Dendritic cell treated with granulocyte-macrophage colony-stimulating factor and Interleukin-4, amounts not matched to agents 40 ng/mL and 50 ng/mL, for 4 days (primary cell): ENCODE measurements around the gene CAPN2.
A peak's percentile ranks its signal among the peaks of the same experiment; 100 is the strongest.
"Not testable (repeated sequence)": the region's sequence is repeated elsewhere in the genome, so short reads cannot be mapped to it uniquely, and the experiment has no call there.

ENCODE experiments used
- H3K27ac Mint-ChIP-seq: one replicate; pipeline ENCODE4 v1.8.0; 2022; ENCODE audit warnings: mild to moderate bottlenecking, mixed read lengths
- H3K27me3 Mint-ChIP-seq: one replicate; pipeline ENCODE4 v1.8.0; 2022; ENCODE audit warnings: mild to moderate bottlenecking, mixed read lengths
- H3K36me3 Mint-ChIP-seq: one replicate; pipeline ENCODE4 v1.8.0; 2022; ENCODE audit warnings: low read depth, mixed read lengths
- H3K4me1 Mint-ChIP-seq: one replicate; pipeline ENCODE4 v1.8.0; 2022; ENCODE audit warnings: low read depth, mixed read lengths
- H3K4me3 Mint-ChIP-seq: one replicate; pipeline ENCODE4 v1.8.0; 2022; ENCODE audit warnings: mild to moderate bottlenecking, moderate library complexity, mixed read lengths
- H3K9me3 Mint-ChIP-seq: one replicate; pipeline ENCODE4 v1.8.0; 2022; ENCODE audit warnings: mixed read lengths
- intact Hi-C: fragments of 100-400 bp; cut with micrococcal nuclease; formaldehyde crosslinking; loops from one replicate; pipeline ENCODE4 v1.15.0; 2022

Gene CAPN2

GRCh38 chr1:223730479-223731132 lies 18.3 kb downstream of the CAPN2 start:
- H3K27me3 Mint-ChIP-seq, result no peaks in the 10 kb centered on the region
- peaks cover 87% of the 10 kb centered on the region for H3K36me3 Mint-ChIP-seq
- H3K9me3 Mint-ChIP-seq, result no peaks in the 10 kb centered on the region
- peaks cover 78% of the 10 kb centered on the region for H3K4me1 Mint-ChIP-seq
- intact Hi-C loops, result no loop called here
- peak overlapping the region; percentile 71 for H3K27ac Mint-ChIP-seq
- no peak overlapping the region for H3K4me3 Mint-ChIP-seq

DNA sequence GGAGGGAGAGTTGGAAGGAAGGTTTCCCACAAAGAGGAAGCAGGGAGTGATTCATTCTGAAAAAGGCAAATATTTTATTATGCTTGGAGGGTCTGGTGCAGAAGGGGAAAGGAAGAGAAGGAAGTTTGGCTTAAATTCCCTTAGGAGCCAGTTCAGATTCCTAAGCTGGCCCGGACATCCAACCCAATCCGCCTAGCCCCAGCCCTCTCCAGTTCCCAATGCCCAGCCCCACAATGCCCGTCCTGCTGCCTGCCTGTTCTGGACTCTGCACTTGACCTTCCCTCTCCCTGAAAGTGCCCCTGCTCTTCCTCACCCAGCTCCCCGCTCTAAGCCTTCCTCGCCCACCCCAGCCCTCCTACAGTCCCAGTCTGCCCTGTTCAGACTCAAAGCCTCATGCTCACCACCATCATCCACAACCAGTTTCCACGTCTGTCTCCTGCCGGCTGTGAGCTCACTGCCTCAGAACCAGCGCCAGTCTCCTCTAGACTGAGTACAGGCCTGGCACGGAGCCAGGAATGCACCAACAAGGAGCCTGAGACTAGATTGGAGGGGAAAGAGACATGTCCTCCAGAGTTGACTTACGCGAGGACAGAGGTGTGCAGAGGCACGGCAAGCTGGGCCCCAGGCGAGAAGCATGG lies 18.9 kb downstream of the CAPN2 start:
- Mint-ChIP-seq H3K9me3 (no peaks in the 10 kb centered on the region), H3K4me1 (peaks cover 72% of the 10 kb centered on the region), H3K27ac (peak overlapping the region; percentile 71), H3K4me3 (no peak overlapping the region), H3K36me3 (peaks cover 89% of the 10 kb centered on the region), H3K27me3 (no peaks in the 10 kb centered on the region)
- intact Hi-C loops, result no loop called here

DNA sequence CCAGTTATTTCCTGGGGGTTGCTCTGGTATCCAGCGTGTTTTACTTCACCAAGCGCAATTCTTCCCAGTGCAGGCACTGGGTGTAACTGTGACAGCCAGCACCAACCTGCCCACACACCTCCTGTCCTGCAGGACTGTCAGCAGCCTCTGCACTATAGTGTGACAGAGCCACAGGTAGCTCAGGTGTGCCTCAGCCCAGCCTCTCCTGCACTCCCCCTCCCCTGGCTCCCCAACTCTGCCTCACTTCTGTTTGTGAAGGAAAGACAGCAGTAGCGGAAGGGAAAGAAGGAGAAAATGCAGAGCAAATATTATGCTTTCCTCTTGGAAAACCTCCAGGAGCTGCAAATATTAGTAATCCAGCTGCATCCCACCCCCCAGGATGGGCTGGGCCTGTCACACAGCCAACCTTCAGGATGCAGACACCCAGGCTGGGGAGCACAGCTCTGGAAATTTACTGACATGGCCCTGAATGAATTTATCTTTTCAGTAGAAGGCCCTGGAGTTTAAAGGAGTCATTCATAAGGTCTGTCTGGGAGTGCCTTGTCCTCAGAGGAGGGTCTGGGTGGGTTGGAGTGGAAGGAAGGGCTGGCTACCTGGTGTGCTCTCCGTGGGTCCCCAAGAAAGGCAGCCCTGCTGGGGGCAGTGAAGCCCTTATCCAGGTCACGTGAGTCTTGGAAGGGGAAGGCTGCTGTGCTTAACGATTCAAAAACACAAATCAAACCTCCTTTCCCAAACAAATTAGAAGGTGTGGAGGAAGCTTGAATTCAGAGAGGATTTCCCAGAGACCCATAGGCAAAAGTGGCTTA lies 20.9 kb downstream of the CAPN2 start:
- no peaks in the 10 kb centered on the region for H3K27me3 Mint-ChIP-seq
- H3K4me3 Mint-ChIP-seq, result no peak overlapping the region
- H3K4me1 Mint-ChIP-seq, result peaks cover 58% of the 10 kb centered on the region
- peak overlapping the region; percentile 35 for H3K27ac Mint-ChIP-seq
- peaks cover 85% of the 10 kb centered on the region for H3K36me3 Mint-ChIP-seq
- no peaks in the 10 kb centered on the region for H3K9me3 Mint-ChIP-seq
- intact Hi-C loops, result no loop called here

DNA sequence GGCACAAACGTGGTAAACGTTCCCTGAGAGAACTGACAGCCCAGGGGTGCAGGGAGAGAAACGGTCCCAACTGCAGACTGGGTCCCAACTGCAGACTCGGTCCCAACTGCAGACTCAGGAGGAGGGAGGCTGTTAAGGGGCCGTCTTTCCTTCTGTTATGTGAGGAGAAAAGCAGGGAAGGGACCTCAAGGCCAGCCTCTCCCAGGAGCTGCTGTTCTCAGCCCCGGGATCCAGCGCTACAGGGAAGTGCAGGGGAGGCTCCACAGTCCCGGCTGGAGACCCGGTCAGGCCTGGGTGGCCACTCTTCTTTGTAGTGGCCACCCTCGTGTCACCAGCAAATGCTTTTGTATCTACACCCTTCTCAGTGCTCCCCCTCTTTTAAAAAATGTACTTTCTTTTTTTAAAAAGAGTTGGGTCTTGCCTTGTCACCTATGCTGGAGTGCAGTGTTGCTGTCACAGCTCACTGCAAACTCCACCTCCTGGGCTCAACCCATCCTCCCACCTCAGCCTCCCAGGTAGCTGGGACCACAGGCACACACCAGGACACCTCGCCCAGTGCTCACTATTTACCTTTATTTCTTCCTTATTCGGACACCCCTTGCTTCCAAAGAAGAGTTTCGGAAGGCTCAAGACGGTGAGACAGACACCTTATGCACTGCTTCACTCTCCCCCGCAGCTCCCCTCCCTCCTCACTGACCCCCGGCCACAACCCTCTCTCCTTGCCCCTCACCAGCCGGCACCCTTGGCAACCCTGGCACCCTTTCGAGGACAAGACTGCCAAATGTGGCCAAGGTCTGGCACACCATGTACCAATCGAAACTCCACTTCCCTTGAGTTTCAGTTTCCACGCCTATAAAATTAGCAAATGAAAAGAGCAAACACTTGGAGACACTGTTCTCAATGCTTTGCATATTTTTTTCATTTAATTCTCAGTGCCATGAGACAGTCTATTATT lies 21.8 kb downstream of the CAPN2 start:
- intact Hi-C loops, result no loop called here
- no peaks in the 10 kb centered on the region for H3K27me3 Mint-ChIP-seq
- peaks cover 85% of the 10 kb centered on the region for H3K36me3 Mint-ChIP-seq
- peaks cover 48% of the 10 kb centered on the region for H3K4me1 Mint-ChIP-seq
- H3K27ac Mint-ChIP-seq, result peak overlapping the region; percentile 35
- no peak overlapping the region for H3K4me3 Mint-ChIP-seq
- no peaks in the 10 kb centered on the region for H3K9me3 Mint-ChIP-seq

DNA sequence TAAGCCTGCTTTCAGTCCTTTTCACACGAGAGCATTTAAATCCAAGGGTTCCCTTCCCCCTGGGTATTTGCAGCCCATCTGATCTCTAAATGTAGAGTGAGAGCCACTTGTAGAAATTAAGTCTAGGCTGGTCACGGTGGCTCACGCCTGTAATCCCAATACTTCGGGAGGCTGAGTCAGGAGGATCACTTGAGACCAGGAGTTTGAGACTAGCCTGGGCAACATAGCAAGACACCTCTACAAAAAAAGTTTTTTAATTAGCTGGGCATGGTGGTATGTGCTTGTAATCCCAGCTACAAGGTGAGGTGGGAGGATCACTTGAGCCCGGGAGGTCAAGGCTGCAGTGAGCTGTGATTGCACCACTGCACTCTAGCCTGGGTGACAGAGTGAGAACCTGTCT lies 24.3 kb downstream of the CAPN2 start:
- peaks cover 26% of the 10 kb centered on the region for H3K4me1 Mint-ChIP-seq
- H3K9me3 Mint-ChIP-seq, H3K4me3 Mint-ChIP-seq, H3K27me3 Mint-ChIP-seq, intact Hi-C loops, H3K27ac Mint-ChIP-seq: not testable (repeated sequence)
- peaks cover 83% of the 10 kb centered on the region for H3K36me3 Mint-ChIP-seq

- Mint-ChIP-seq H3K27ac (no peak overlapping the region), H3K9me3 (no peaks in the 10 kb centered on the region), H3K4me1 (peaks cover 20% of the 10 kb centered on the region), H3K27me3 (no peaks in the 10 kb centered on the region), H3K4me3 (no peak overlapping the region), H3K36me3 (peaks cover 80% of the 10 kb centered on the region)
- intact Hi-C loops, result no loop called here
These were observed 25.0 kb downstream of the CAPN2 start for GRCh38 chr1:223737342-223737741.

DNA sequence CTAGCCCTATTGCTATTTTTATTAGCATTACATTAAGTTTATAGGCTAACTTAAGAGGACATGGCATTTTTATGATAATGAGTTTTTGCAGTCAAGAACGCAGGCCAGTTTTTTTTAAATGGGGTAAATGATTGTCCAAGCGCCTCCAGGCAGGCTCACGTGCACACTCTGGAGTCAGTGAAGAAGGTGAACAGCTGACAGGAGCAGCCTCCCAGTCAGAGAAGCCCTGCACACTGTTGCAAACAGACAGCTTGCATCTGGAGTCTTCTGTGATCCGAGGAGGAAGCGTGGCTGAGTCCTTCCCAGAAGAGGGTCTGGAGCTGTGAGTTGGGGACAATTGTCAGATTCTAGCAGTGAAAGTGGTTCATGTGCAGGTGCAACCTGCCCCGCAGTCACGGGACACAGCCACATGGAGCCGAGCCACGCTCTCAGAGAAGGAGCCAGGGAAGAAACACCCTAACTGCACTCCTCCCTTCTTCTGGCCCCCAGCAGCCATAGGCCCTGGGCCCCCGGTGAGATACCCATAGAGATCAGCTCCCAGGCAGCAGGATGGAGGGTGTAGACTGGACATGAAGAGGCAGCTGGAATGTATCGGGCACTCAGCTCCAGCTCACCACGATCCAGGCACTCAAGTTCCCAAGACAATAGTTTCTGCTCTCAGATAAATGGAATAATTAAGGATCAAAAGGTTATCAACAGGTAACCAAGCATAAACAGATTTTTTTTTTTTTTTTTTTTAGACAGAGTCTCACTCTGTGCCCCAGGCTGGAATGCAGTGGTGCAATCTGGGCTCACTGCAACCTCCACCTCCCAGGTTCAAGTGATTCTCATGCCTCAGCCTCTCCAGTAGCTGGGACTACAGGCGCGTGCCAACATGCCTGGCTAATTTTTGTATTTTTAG lies 26.4 kb downstream of the CAPN2 start:
- Mint-ChIP-seq H3K9me3 (no peaks in the 10 kb centered on the region), H3K27me3 (no peaks in the 10 kb centered on the region), H3K4me3 (no peak overlapping the region), H3K27ac (no peak overlapping the region), H3K4me1 (peaks cover 15% of the 10 kb centered on the region), H3K36me3 (peaks cover 80% of the 10 kb centered on the region)
- intact Hi-C loops, result no loop called here

GRCh38 chr1:223739366-223740037 lies 27.2 kb downstream of the CAPN2 start:
- Mint-ChIP-seq H3K4me3 (no peak overlapping the region), H3K27ac (no peak overlapping the region), H3K4me1 (peaks cover 13% of the 10 kb centered on the region), H3K27me3 (no peaks in the 10 kb centered on the region), H3K9me3 (no peaks in the 10 kb centered on the region), H3K36me3 (peaks cover 80% of the 10 kb centered on the region)
- intact Hi-C loops, result no loop called here

GRCh38 chr1:223740038-223740736 lies 27.8 kb downstream of the CAPN2 start:
- H3K27ac Mint-ChIP-seq, intact Hi-C loops: not testable (repeated sequence)

DNA sequence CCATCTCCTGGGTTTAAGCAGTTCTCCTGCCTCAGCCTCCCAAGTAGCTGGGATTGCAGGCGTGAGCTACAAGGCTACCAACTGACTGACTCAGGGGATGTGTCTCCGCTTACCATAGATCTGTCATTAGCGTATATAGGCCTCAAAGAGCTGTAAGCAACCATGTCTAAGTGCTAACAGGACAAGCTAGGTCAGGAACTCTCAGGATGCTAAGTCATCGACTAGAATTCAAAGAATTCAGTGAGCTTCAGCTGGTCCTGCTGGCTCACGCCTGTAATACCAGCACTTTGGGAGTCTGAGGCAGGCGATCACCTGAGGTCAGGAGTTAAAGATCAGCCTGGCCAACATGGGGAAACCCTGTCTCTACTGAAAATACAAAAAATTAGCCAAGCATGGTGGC lies 29.5 kb downstream of the CAPN2 start:
- H3K9me3 Mint-ChIP-seq, result no peaks in the 10 kb centered on the region
- H3K27ac Mint-ChIP-seq, result peak overlapping the region; percentile 44
- no peaks in the 10 kb centered on the region for H3K27me3 Mint-ChIP-seq
- H3K36me3 Mint-ChIP-seq, result peaks cover 81% of the 10 kb centered on the region
- no peak overlapping the region for H3K4me3 Mint-ChIP-seq
- intact Hi-C loops, result no loop called here
- H3K4me1 Mint-ChIP-seq, result peaks cover 13% of the 10 kb centered on the region

More at GRCh38 chr1:223740038-223740736, 27.8 kb downstream of the CAPN2 start:
- Mint-ChIP-seq H3K4me1 (peaks cover 13% of the 10 kb centered on the region), H3K36me3 (peaks cover 80% of the 10 kb centered on the region)
- not testable (repeated sequence) for H3K4me3 Mint-ChIP-seq, H3K9me3 Mint-ChIP-seq, H3K27me3 Mint-ChIP-seq

GRCh38 chr1:223742856-223743517 lies 30.6 kb downstream of the CAPN2 start:
- Mint-ChIP-seq H3K4me1 (peaks cover 20% of the 10 kb centered on the region), H3K4me3 (no peak overlapping the region), H3K27ac (no peak overlapping the region), H3K36me3 (peaks cover 86% of the 10 kb centered on the region), H3K9me3 (no peaks in the 10 kb centered on the region), H3K27me3 (no peaks in the 10 kb centered on the region)
- intact Hi-C loops, result no loop called here
